ENCODE measurements around the gene NDUFV2.

DNA sequence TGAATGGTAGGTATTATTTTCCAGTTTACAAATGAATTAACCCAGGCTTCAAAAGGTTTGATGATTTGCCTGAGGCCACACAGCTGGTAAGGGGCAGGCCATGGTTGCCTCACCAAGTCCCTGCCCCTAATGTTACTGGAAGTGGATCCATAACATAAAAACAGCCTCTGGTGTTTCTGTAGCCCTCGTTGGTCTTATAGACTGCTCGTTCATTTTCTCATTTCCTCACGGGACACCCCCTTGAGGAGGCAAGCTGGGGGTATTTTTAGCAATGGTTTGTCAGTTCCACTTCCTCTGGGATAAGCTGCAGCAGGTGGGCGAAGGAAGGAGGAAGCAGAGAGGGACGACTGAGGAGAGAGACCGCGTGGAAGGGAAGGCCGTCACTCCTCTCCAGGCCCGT, 32.9 kb upstream of the NDUFV2 start:
- no peak for TF ChIP-seq POLR2A (IDR thresholded peaks at IDR 0.05)
- TF ChIP-seq, protein P1, sequence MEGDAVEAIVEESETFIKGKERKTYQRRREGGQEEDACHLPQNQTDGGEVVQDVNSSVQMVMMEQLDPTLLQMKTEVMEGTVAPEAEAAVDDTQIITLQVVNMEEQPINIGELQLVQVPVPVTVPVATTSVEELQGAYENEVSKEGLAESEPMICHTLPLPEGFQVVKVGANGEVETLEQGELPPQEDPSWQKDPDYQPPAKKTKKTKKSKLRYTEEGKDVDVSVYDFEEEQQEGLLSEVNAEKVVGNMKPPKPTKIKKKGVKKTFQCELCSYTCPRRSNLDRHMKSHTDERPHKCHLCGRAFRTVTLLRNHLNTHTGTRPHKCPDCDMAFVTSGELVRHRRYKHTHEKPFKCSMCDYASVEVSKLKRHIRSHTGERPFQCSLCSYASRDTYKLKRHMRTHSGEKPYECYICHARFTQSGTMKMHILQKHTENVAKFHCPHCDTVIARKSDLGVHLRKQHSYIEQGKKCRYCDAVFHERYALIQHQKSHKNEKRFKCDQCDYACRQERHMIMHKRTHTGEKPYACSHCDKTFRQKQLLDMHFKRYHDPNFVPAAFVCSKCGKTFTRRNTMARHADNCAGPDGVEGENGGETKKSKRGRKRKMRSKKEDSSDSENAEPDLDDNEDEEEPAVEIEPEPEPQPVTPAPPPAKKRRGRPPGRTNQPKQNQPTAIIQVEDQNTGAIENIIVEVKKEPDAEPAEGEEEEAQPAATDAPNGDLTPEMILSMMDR (IDR thresholded peaks at IDR 0.05) = no peak

Data from lower leg skin (tissue), 3 donors.